Loucy (cell line): ENCODE results near the gene PPFIA3.

ENCODE experiments used
- CTCF ChIP-seq: fragments of 200-600 bp; sonication (generic); conservative IDR thresholded peaks from 2 replicates; pipeline ENCODE4 v1.5.1; 2014; ENCODE audit warnings: mild to moderate bottlenecking, antibody characterized with exemption, low read length
- EZH2phosphoT487 ChIP-seq: fragments of 200-600 bp; IDR thresholded peaks from 2 replicates; pipeline ENCODE4 v1.6.1; 2018; ENCODE audit warnings: antibody characterized with exemption, mild to moderate bottlenecking, moderate library complexity, borderline replicate concordance

GRCh38 chr19:49085868-49086232 is 33.5 kb upstream of the PPFIA3 start:
- TF ChIP-seq CTCF: no peak
- no peak for TF ChIP-seq EZH2phosphoT487
